Measurements from ENCODE around the gene TRAPPC10.

Gene TRAPPC10

GRCh38 chr21:43988506-43989230, 23.4 kb upstream of the TRAPPC10 start:
- TF ChIP-seq REST (IDR thresholded peaks at IDR 0.05; ENCODE audit: insufficient replicate concordance, low read depth): no peak
- TF ChIP-seq POLR2AphosphoS5 (IDR thresholded peaks at IDR 0.05; ENCODE audit: low read depth): no peak
- no peaks in the 10 kb centered on the region for H3K27me3 ChIP-seq (ENCODE audit: insufficient read depth, poor library complexity, severe bottlenecking)
- H3K4me3 ChIP-seq (replicated peaks; ENCODE audit: insufficient read depth, low read length): no peak overlapping the region
- H3K27ac ChIP-seq (replicated peaks): no peak overlapping the region
- DNase-seq (ENCODE audit: low read depth in 1 of 2, low spot score in 1 of 2): no peak

GRCh38 chr21:43989401-43989800, 22.7 kb upstream of the TRAPPC10 start:
- no peak for DNase-seq (ENCODE audit: low read depth in 1 of 2, low spot score in 1 of 2)
- TF ChIP-seq CTCF (IDR thresholded peaks at IDR 0.05; ENCODE audit: insufficient read depth, low read length) (no peak), POLR2AphosphoS5 (IDR thresholded peaks at IDR 0.05; ENCODE audit: low read depth) (no peak), GABPA (IDR thresholded peaks at IDR 0.05; ENCODE audit: low read depth) (no peak), REST (IDR thresholded peaks at IDR 0.05; ENCODE audit: insufficient replicate concordance, low read depth) (no peak), SPI1 (IDR thresholded peaks at IDR 0.05; ENCODE audit: borderline replicate concordance, low read depth) (no peak)
- H3K4me3 ChIP-seq (replicated peaks; ENCODE audit: insufficient read depth, low read length): no peak overlapping the region

GRCh38 chr21:43991447-43991991, 20.6 kb upstream of the TRAPPC10 start:
- H3K27ac ChIP-seq (replicated peaks): no peak overlapping the region
- DNase-seq (ENCODE audit: low read depth in 1 of 2, low spot score in 1 of 2): no peak
- no peaks in the 10 kb centered on the region for H3K27me3 ChIP-seq (ENCODE audit: insufficient read depth, poor library complexity, severe bottlenecking)
- H3K4me3 ChIP-seq (replicated peaks; ENCODE audit: insufficient read depth, low read length): no peak overlapping the region
- TF ChIP-seq REST (IDR thresholded peaks at IDR 0.05; ENCODE audit: insufficient replicate concordance, low read depth) (no peak), SPI1 (IDR thresholded peaks at IDR 0.05; ENCODE audit: borderline replicate concordance, low read depth) (no peak), POLR2AphosphoS5 (IDR thresholded peaks at IDR 0.05; ENCODE audit: low read depth) (no peak), CTCF (IDR thresholded peaks at IDR 0.05; ENCODE audit: insufficient read depth, low read length) (no peak), GABPA (IDR thresholded peaks at IDR 0.05; ENCODE audit: low read depth) (no peak)

More at GRCh38 chr21:43989401-43989800, 22.7 kb upstream of the TRAPPC10 start:
- Histone ChIP-seq H3K27ac (replicated peaks) (no peak overlapping the region), H3K27me3 (ENCODE audit: insufficient read depth, poor library complexity, severe bottlenecking) (no peaks in the 10 kb centered on the region)
